Measurements from ENCODE around the gene MIS12. TPM values are rescaled to one million over a fixed set of nuclear protein-coding genes. Genes with fewer than 3 reads are reported as not detected.

Gene MIS12
- total and polyA plus RNA-seq, 2 donors (not counting 1 experiment from before 2014, with no cell fraction given), result 20.9 to 41.1 TPM

GRCh38 chr17:5531085-5531418, 44.7 kb downstream of the MIS12 start:
- H3K9ac ChIP-seq (ENCODE audit: low read length), result no peak overlapping the region
- intact Hi-C loops (cut with micrococcal nuclease), result no loop called here
- H3K4me1 ChIP-seq (ENCODE audit: control insufficient read depth in 2 of 2, insufficient read depth in 2 of 2, low read length in 2 of 2), result no peaks in the 10 kb centered on the region
- Mint-ChIP-seq H3K9me3 (ENCODE audit: insufficient read depth) (no peaks in the 10 kb centered on the region), H3K27ac (no peak overlapping the region), H3K27me3 (no peaks in the 10 kb centered on the region), H3K4me1 (no peaks in the 10 kb centered on the region), H3K4me3 (no peak overlapping the region)
- 100% methylated on average over 3 of the region's 4 CpGs for WGBS (ENCODE audit: insufficient coverage)
- no peaks in the 10 kb centered on the region for H3K9me3 ChIP-seq (ENCODE audit: control extremely low read depth in 1 of 3, control insufficient read depth in 2 of 3, insufficient read depth in 1 of 3, low read length in 2 of 3)
- no peak overlapping the region for H3K4me3 ChIP-seq (ENCODE audit: control extremely low read depth in 1 of 5, extremely low read depth in 1 of 5, insufficient read depth in 1 of 5, low read depth in 2 of 5, low read length in 4 of 5)
- H3K27ac ChIP-seq (ENCODE audit: low read length in 2 of 2), result no peak overlapping the region
- H3K79me2 ChIP-seq (ENCODE audit: control insufficient read depth, insufficient read depth, low read length), result no peaks in the 10 kb centered on the region
- H3K36me3 ChIP-seq (replicated peaks in 1 of 2; ENCODE audit: control extremely low read depth in 1 of 2, control insufficient read depth in 1 of 2, extremely low read depth in 1 of 2, insufficient read depth in 2 of 2, low read length in 1 of 2), result peaks cover 6 to 62% of the 10 kb centered on the region in 2 experiments
- H3K4me2 ChIP-seq (replicated peaks; ENCODE audit: low read depth, low read length, poor library complexity, severe bottlenecking), result no peak overlapping the region
- ATAC-seq (ENCODE audit: low read depth) (no peak), DNase-seq (no peak)
- H3K27me3 ChIP-seq (replicated peaks in 1 of 4; ENCODE audit: control extremely low read depth in 1 of 4, control insufficient read depth in 3 of 4, insufficient read depth in 4 of 4, low read length in 3 of 4), result no peaks in the 10 kb centered on the region
- no peak overlapping the region for H2AFZ ChIP-seq (ENCODE audit: insufficient read depth, low read depth, low read length, poor library complexity, severe bottlenecking)
- ChIA-PET POLR2A (no interaction called here), CTCF (no interaction called here)
- no peak for TF ChIP-seq CTCF (IDR thresholded peaks at IDR 0.05)
- no peak for TF ChIP-seq EZH2 (IDR thresholded peaks at IDR 0.05; ENCODE audit: borderline replicate concordance, insufficient read depth, low read depth, low read length, poor library complexity, severe bottlenecking)
- H4K20me1 ChIP-seq (ENCODE audit: control insufficient read depth, insufficient read depth, low read length, poor library complexity, severe bottlenecking), result no peaks in the 10 kb centered on the region

- no peaks in the 10 kb centered on the region for H4K20me1 ChIP-seq (ENCODE audit: control insufficient read depth, insufficient read depth, low read length, poor library complexity, severe bottlenecking)
- no peaks in the 10 kb centered on the region for H3K9me3 ChIP-seq (ENCODE audit: control extremely low read depth in 1 of 3, control insufficient read depth in 2 of 3, insufficient read depth in 1 of 3, low read length in 2 of 3)
- no peaks in the 10 kb centered on the region for H3K4me1 ChIP-seq (ENCODE audit: control insufficient read depth in 2 of 2, insufficient read depth in 2 of 2, low read length in 2 of 2)
- H2AFZ ChIP-seq (ENCODE audit: insufficient read depth, low read depth, low read length, poor library complexity, severe bottlenecking), result no peak overlapping the region
- H3K4me2 ChIP-seq (replicated peaks; ENCODE audit: low read depth, low read length, poor library complexity, severe bottlenecking), result no peak overlapping the region
- WGBS (ENCODE audit: insufficient coverage), result 84% methylated on average over 7 of the region's 8 CpGs
- no peak overlapping the region for H3K27ac ChIP-seq (ENCODE audit: low read length in 2 of 2)
- no peak overlapping the region for H3K4me3 ChIP-seq (ENCODE audit: control extremely low read depth in 1 of 5, extremely low read depth in 1 of 5, insufficient read depth in 1 of 5, low read depth in 2 of 5, low read length in 4 of 5)
- Mint-ChIP-seq H3K4me1 (no peaks in the 10 kb centered on the region), H3K27me3 (no peaks in the 10 kb centered on the region), H3K9me3 (ENCODE audit: insufficient read depth) (no peaks in the 10 kb centered on the region), H3K27ac (no peak overlapping the region), H3K4me3 (no peak overlapping the region)
- H3K79me2 ChIP-seq (ENCODE audit: control insufficient read depth, insufficient read depth, low read length), result no peaks in the 10 kb centered on the region
- ChIA-PET CTCF (no interaction called here), POLR2A (no interaction called here)
- no peaks in the 10 kb centered on the region for H3K27me3 ChIP-seq (replicated peaks in 1 of 4; ENCODE audit: control extremely low read depth in 1 of 4, control insufficient read depth in 3 of 4, insufficient read depth in 4 of 4, low read length in 3 of 4)
- peaks cover 6 to 61% of the 10 kb centered on the region in 2 experiments for H3K36me3 ChIP-seq (replicated peaks in 1 of 2; ENCODE audit: control extremely low read depth in 1 of 2, control insufficient read depth in 1 of 2, extremely low read depth in 1 of 2, insufficient read depth in 2 of 2, low read length in 1 of 2)
- no peak for DNase-seq
- no peak overlapping the region for H3K9ac ChIP-seq (ENCODE audit: low read length)
- TF ChIP-seq CTCF (IDR thresholded peaks at IDR 0.05) (no peak), EZH2 (IDR thresholded peaks at IDR 0.05; ENCODE audit: borderline replicate concordance, insufficient read depth, low read depth, low read length, poor library complexity, severe bottlenecking) (no peak)
- ATAC-seq (ENCODE audit: low read depth), result no peak
- intact Hi-C loops (cut with micrococcal nuclease), result no loop called here
These were observed 46.2 kb downstream of the MIS12 start for GRCh38 chr17:5532581-5532980.

Measured in B cell (primary cell).